GM18505 (cell line): ENCODE measurements around the gene OSBPL10.

Source experiments
- ATAC-seq: cut with Tn5 transposase; IDR thresholded peaks from one replicate; pipeline ENCODE4 v1.9.1; 2021; ENCODE audit not compliant: unreplicated experiment
- POLR2A ChIP-seq: IDR thresholded peaks from 4 replicates; pipeline ENCODE4 v1.6.1; 2011; ENCODE audit warnings: borderline replicate concordance; ENCODE audit not compliant: insufficient read depth, insufficient read length; ENCODE audit errors: extremely low read depth

The OSBPL10 gene

GRCh38 chr3:31917303-31918005 lies 63.6 kb downstream of the OSBPL10 start:
- ATAC-seq, result peak; percentile 85
- TF ChIP-seq POLR2A, result no peak

- ATAC-seq, result no peak
- no peak for TF ChIP-seq POLR2A
These were observed 69.4 kb downstream of the OSBPL10 start for GRCh38 chr3:31911643-31912042.

- no peak for TF ChIP-seq POLR2A
- ATAC-seq, result no peak
These were observed 69.9 kb downstream of the OSBPL10 start for GRCh38 chr3:31911124-31911523.

GRCh38 chr3:31909455-31909854 lies 71.6 kb downstream of the OSBPL10 start:
- no peak for TF ChIP-seq POLR2A
- no peak for ATAC-seq

- TF ChIP-seq POLR2A, result no peak
- peak; percentile 48 for ATAC-seq
These were observed 72.5 kb downstream of the OSBPL10 start for GRCh38 chr3:31908391-31909097.

GRCh38 chr3:31906182-31906581 lies 74.9 kb downstream of the OSBPL10 start:
- ATAC-seq, result no peak

GRCh38 chr3:31903686-31904431 lies 77.2 kb downstream of the OSBPL10 start:
- no peak for ATAC-seq
- TF ChIP-seq POLR2A, result no peak

More at GRCh38 chr3:31906182-31906581, 74.9 kb downstream of the OSBPL10 start:
- no peak for TF ChIP-seq POLR2A

- no peak for TF ChIP-seq POLR2A
- ATAC-seq, result no peak
These were observed 80.5 kb downstream of the OSBPL10 start for GRCh38 chr3:31900583-31900982.

GRCh38 chr3:31896648-31897433 lies 84.2 kb downstream of the OSBPL10 start:
- no peak for TF ChIP-seq POLR2A
- ATAC-seq, result no peak

GRCh38 chr3:31896026-31896425 lies 85.0 kb downstream of the OSBPL10 start:
- ATAC-seq, result no peak
- no peak for TF ChIP-seq POLR2A

GRCh38 chr3:31895471-31895870 lies 85.6 kb downstream of the OSBPL10 start:
- ATAC-seq, result no peak
- no peak for TF ChIP-seq POLR2A

GRCh38 chr3:31892916-31893573 lies 88.0 kb downstream of the OSBPL10 start:
- no peak for TF ChIP-seq POLR2A
- no peak for ATAC-seq
